Muscle layer of duodenum (tissue), 2 donors: ENCODE data around the gene TMTC2.

ENCODE experiments used
- H3K27ac ChIP-seq: one replicate; pipeline ENCODE4 v1.7.0; 2013; ENCODE audit warnings: mild to moderate bottlenecking, low read length
- H3K27me3 ChIP-seq: one replicate; pipeline ENCODE4 v1.7.0; 2013; ENCODE audit warnings: low read depth, mild to moderate bottlenecking, control low read depth, low read length
- H3K36me3 ChIP-seq, 2 donors: one replicate each; pipeline ENCODE4 v1.7.0; 2013; ENCODE audit warnings: low read length in 2 of 2, control low read depth in 1 of 2, mild to moderate bottlenecking in 1 of 2; ENCODE audit not compliant: insufficient read depth in 2 of 2, control insufficient read depth in 1 of 2
- H3K4me1 ChIP-seq, 2 donors: one replicate each; pipeline ENCODE4 v1.7.0; 2013; ENCODE audit warnings: low read length in 2 of 2, mild to moderate bottlenecking in 2 of 2, control low read depth in 1 of 2, moderate library complexity in 1 of 2; ENCODE audit not compliant: insufficient read depth in 2 of 2, control insufficient read depth in 1 of 2
- H3K4me3 ChIP-seq, 2 donors: one replicate each; pipeline ENCODE4 v1.7.0; 2013; ENCODE audit warnings: low read length in 2 of 2, low read depth in 1 of 2, mild to moderate bottlenecking in 1 of 2
- H3K9me3 ChIP-seq, 2 donors: one replicate each; pipeline ENCODE4 v1.7.0; 2013; ENCODE audit warnings: low read length in 2 of 2, control low read depth in 1 of 2, mild to moderate bottlenecking in 1 of 2; ENCODE audit not compliant: control insufficient read depth in 1 of 2
- donor health status: healthy.

TMTC2 gene

DNA sequence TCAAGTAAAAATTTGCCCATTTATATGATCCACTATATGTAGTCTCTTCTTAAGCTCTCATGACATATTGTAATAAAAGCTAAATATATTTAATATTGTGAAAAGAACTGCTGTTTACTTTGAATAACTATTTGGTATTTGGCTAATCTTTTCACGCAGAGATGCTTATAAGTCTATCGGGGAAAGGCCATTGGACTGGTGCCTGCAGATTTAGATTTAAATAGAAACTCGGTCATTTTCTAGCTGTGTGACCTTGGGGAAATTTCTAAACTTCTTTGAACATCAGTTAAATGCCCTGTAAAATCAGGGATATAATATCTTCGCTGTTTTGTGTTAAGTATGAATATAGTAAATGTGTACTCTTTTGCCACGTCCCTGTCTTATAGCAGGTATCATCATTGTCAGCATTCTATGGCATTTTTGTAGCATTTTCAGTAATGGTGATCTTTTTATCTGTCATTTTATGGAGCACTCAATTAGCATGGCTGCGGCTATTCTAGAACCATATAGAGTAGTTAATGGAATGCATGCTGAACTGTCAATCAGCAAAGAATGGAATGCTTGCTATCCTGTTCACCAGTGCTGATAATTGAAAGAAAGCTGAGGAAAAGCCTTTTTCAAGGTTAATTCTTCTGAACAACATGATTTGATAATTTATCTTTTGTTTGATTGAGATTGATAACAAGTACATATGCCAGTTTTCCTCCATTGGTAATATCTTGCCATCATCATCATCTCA lies 181.2 kb downstream of the TMTC2 start:
- H3K4me1 ChIP-seq = peaks cover 0 to 18% of the 10 kb centered on the region in 2 donors
- H3K4me3 ChIP-seq = no peak overlapping the region
- no peaks in the 10 kb centered on the region for H3K9me3 ChIP-seq
- H3K27me3 ChIP-seq = no peaks in the 10 kb centered on the region
- H3K27ac ChIP-seq = no peak overlapping the region
- no peaks in the 10 kb centered on the region for H3K36me3 ChIP-seq

DNA sequence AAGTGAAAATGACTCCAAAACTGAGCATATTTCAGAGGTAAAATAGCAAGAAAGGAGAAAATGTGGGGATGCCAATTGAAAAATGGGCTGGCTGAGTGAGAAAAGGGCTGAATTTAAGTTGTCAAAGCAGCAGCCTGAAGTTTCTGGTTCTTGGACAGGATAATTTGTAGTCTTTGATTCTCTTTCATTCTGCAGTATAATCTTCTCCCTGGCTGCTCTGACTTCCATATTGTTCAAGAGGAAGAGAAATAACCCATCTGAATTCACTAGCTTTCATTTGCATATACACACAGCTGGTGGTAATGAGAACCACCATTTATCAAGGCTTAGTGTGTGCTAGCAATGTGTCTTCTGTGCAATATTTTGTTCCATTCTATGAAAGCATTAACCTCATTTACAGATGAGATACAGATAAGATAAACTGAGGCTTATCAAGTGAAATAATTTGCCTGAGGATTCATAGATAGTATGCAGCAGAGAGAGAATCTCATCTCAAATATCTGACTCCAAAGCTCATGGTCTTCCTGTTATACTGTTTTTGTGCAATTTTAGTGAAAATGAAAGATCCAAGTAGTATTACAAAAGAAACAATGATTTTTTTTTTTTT lies 184.2 kb downstream of the TMTC2 start:
- Histone ChIP-seq H3K9me3 (no peaks in the 10 kb centered on the region), H3K36me3 (no peaks in the 10 kb centered on the region), H3K4me3 (no peak overlapping the region), H3K27ac (no peak overlapping the region), H3K27me3 (no peaks in the 10 kb centered on the region), H3K4me1 (peaks cover 0 to 28% of the 10 kb centered on the region in 2 donors)

- H3K4me1 ChIP-seq = peaks cover 0 to 28% of the 10 kb centered on the region in 2 donors
- H3K27ac ChIP-seq = no peak overlapping the region
- H3K36me3 ChIP-seq = no peaks in the 10 kb centered on the region
- H3K9me3 ChIP-seq = no peaks in the 10 kb centered on the region
- H3K4me3 ChIP-seq = no peak overlapping the region
- no peaks in the 10 kb centered on the region for H3K27me3 ChIP-seq
Measured at GRCh38 chr12:82872088-82872487, 185.4 kb downstream of the TMTC2 start.

GRCh38 chr12:82873309-82873708 lies 186.6 kb downstream of the TMTC2 start:
- H3K27ac ChIP-seq = no peak overlapping the region
- peaks cover 0 to 32% of the 10 kb centered on the region in 2 donors for H3K4me1 ChIP-seq
- H3K27me3 ChIP-seq = no peaks in the 10 kb centered on the region
- H3K9me3 ChIP-seq = no peaks in the 10 kb centered on the region
- no peak overlapping the region for H3K4me3 ChIP-seq
- H3K36me3 ChIP-seq = no peaks in the 10 kb centered on the region

DNA sequence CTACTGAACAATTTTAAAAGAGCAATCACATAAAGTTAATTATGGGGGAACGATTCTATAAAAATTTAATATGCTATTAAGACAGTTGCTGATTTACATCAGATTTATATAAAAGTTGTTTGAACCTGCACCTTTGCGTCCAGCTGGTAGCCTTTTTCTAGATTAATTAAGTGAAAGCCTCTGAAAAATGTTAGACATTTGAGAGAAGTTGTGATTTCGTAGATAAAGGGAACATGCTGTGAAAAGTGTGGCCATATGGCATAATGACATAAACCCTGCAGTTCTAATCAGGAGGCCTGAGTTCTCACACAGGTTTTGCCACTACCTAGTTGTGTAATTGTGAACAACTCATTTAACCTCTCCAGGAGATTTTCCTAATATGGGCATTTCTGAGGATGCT lies 187.2 kb downstream of the TMTC2 start:
- H3K27me3 ChIP-seq = no peaks in the 10 kb centered on the region
- no peaks in the 10 kb centered on the region for H3K36me3 ChIP-seq
- no peaks in the 10 kb centered on the region for H3K9me3 ChIP-seq
- no peak overlapping the region for H3K27ac ChIP-seq
- H3K4me1 ChIP-seq = peaks cover 0 to 32% of the 10 kb centered on the region in 2 donors
- H3K4me3 ChIP-seq = no peak overlapping the region

- H3K9me3 ChIP-seq = no peaks in the 10 kb centered on the region
- no peak overlapping the region for H3K4me3 ChIP-seq
- H3K27ac ChIP-seq = no peak overlapping the region
- H3K27me3 ChIP-seq = no peaks in the 10 kb centered on the region
- no peaks in the 10 kb centered on the region for H3K36me3 ChIP-seq
- H3K4me1 ChIP-seq = peaks cover 0 to 32% of the 10 kb centered on the region in 2 donors
Measured at GRCh38 chr12:82874945-82875344, 188.2 kb downstream of the TMTC2 start.

DNA sequence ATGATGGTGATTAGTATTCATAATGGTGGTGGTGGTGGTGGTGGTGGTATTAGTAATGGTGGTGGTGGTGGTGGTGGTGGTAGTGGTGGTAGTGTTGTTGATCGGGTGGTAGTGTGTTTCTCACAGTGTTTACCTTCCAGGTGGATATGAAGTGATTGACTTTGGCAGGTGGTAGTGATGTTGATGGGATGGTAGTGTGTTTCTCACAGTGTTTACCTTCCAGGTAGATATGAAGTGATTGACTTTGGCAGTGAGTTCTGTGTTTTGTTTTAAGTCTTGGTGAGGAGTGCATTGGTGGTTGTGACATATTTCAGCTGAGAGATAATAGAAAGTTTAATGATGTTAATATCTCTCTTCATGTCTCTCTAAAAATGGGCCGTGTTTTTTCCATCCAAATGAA lies 189.4 kb downstream of the TMTC2 start:
- H3K9me3 ChIP-seq = no peaks in the 10 kb centered on the region
- no peak overlapping the region for H3K27ac ChIP-seq
- H3K4me3 ChIP-seq = no peak overlapping the region
- peaks cover 0 to 29% of the 10 kb centered on the region in 2 donors for H3K4me1 ChIP-seq
- H3K27me3 ChIP-seq = no peaks in the 10 kb centered on the region
- H3K36me3 ChIP-seq = no peaks in the 10 kb centered on the region

- peaks cover 0 to 22% of the 10 kb centered on the region in 2 donors for H3K4me1 ChIP-seq
- no peak overlapping the region for H3K4me3 ChIP-seq
- no peak overlapping the region for H3K27ac ChIP-seq
- H3K27me3 ChIP-seq = no peaks in the 10 kb centered on the region
- no peaks in the 10 kb centered on the region for H3K9me3 ChIP-seq
- H3K36me3 ChIP-seq = no peaks in the 10 kb centered on the region
Measured at GRCh38 chr12:82877963-82878362, 191.3 kb downstream of the TMTC2 start.

- no peaks in the 10 kb centered on the region for H3K9me3 ChIP-seq
- H3K4me1 ChIP-seq = peaks cover 0 to 12% of the 10 kb centered on the region in 2 donors
- H3K27ac ChIP-seq = no peak overlapping the region
- H3K27me3 ChIP-seq = no peaks in the 10 kb centered on the region
- no peaks in the 10 kb centered on the region for H3K36me3 ChIP-seq
- no peak overlapping the region for H3K4me3 ChIP-seq
Measured at GRCh38 chr12:82880442-82880901, 193.8 kb downstream of the TMTC2 start.

GRCh38 chr12:82883394-82884355 lies 197.0 kb downstream of the TMTC2 start:
- Histone ChIP-seq H3K9me3 (no peaks in the 10 kb centered on the region), H3K27ac (no peak overlapping the region), H3K4me3 (no peak overlapping the region), H3K27me3 (no peaks in the 10 kb centered on the region), H3K4me1 (peaks cover 0 to 8% of the 10 kb centered on the region in 2 donors), H3K36me3 (no peaks in the 10 kb centered on the region)
